GM19468 (cell line): ENCODE data around the gene DYNC2LI1.

Experiments used
- ATAC-seq: cut with Tn5 transposase; IDR thresholded peaks from one replicate; pipeline ENCODE4 v1.9.1; 2021; ENCODE audit warnings: mild to moderate bottlenecking, moderate library complexity, moderate number of reproducible peaks; ENCODE audit not compliant: unreplicated experiment; ENCODE audit errors: extremely low read depth

The DYNC2LI1 gene

DNA sequence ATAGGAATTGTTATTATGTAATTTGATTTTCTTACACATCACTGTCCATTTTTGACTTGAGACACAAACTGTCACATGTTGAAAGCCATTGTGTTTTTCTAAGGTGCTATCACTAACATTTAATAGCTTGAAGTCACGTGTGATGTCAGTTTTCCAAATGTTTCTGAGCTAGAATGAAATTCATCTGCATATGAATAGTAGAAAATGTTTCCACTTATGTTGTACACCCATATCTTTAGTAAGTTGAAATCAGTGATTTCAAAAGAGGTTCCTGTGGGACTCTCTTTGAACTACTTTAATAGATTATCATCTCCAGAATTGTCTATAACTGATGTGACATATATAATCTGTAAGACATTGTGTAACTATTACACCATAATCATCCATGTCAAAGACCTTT is 37.0 kb downstream of the DYNC2LI1 start:
- ATAC-seq: no peak

DNA sequence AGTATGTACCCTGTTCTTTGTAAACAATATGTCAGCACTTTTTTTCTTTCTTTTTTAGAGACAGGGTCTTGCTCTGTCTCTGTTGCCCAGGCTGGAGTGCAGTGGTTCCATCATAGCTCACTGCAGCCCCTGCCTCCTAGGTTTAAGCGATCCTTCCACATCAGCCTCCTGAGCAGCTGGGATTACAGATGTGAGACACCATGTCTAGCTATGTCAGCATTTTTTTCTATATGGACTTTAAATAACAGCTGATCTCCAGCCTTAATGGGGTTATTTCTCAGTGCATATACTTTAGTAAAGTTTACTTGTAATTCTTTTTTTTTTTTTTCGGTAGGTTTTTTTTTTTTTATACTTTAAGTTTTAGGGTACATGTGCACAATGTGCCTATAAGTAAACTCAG is 38.2 kb downstream of the DYNC2LI1 start:
- ATAC-seq: no peak

DNA sequence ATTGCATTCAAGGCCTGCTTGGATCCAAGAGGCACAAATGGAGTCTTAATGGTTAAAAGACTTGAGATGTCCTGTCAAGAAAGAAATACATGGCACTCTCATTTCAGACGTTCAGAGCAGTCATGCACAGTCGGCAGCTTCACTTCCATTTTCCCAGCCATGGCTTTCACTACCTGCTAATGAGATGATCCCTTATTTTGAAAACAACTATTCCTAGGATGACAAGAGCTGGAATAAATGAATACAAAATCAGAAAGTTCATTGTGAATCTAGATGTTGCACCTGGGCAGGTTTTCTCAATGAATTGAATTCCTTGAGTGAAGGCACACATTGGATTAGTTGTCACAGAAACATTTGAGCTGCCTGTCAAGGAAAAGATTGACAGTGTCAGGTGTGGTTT is 39.1 kb downstream of the DYNC2LI1 start:
- no peak for ATAC-seq

DNA sequence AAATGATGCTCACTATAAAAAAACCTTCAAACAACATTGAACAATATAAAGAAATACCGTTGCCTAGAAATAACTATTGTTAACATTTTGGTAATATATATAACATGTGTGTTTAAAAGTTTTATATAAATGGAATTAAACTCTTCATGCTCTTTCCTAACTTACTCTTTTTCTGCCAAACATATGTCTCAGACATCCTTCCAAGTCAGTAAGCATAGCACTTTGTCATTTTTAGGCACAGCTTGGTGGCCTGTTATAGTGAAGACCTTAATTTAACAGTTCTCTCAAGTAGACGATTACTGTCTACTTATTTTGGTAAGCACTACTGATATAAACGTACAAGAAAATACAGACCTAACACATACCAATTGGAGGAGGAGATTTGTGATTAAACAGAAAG is 40.9 kb downstream of the DYNC2LI1 start:
- ATAC-seq: no peak

DNA sequence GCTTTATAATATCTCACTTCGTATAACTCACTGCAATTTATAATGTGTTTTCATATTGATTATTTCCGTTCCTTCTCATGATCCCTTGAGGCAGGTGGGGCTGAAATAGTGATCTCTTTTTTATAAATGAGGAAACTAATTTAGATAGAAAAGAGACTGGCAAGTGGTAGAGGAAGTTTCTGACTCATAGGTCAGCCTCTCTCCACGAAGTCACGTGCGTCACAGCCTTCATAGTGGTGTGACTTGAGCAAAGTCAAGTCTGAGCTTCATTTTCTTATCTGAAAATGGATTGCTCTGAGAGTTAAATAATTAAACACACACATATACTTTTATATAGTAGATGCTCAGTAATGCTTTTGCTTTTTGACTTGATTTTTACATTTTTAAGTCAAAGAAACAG is 44.9 kb downstream of the DYNC2LI1 start:
- no peak for ATAC-seq

DNA sequence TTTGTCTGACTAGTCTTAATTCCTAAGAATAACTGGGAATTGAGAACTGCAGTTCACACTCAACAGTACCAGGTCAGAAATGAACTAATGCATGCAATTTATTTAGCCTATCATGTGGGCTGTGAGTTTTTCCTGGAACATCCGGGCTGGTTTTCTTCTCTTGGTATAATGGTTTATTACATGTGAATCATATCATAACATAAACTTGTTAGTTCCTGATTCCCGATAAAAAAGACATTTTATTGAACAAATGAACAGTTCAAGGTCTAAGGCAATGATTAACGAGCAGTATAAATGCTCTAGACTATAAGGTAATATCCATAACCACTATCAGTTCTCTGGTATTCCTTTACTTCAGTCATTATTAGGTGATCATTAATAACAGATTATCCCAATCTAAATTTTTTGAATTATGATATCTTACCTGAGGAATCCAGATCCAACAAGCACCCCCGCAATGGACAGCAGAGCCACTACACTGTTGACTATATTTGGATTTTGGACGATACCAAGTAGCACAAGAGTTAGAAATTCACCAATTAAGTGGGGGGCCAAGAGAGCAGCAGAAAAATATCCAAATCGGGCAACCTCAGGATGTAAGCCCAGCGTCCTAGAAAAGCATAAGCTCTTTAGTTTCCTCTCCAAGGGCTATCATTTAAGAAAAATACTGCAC is 45.8 kb downstream of the DYNC2LI1 start:
- ATAC-seq: no peak

DNA sequence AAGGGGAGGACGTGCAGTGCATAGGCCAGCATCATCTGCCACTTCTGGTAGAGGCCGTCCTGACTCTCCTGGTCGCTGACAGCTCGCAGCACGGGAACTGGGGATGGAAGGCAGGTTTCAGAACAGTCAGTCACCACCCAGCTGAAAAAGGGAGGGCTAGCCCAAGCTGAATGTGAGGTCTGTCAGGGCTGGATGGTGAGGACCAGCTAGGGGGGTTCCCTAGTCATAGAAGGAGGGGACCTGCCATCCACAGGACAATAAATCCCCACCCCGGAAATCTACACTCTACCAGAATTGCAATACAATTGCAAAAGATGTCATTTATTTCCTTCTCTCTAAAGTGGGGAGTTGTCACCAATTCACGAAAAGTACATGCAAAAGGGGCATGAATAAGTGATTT is 49.0 kb downstream of the DYNC2LI1 start:
- ATAC-seq: no peak

DNA sequence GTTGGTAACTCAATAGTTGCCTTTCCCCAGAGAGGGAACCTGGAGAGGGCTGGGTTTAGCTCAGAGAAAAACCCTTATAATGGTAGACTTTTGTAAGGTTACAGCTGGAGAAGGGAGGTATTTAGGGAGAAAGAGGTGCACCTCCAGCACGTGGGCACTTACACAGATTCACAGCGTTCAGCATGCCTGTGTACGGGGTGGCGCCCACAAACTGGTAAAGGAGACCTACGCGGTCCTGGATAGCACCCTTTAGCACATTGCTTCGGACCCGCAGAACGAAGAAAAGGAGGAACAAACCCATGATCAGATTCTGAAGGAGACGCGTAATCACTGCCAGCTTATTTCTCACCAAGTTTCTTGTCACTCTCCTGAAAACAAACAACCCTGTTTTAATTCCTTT is 49.9 kb downstream of the DYNC2LI1 start:
- ATAC-seq: no peak

DNA sequence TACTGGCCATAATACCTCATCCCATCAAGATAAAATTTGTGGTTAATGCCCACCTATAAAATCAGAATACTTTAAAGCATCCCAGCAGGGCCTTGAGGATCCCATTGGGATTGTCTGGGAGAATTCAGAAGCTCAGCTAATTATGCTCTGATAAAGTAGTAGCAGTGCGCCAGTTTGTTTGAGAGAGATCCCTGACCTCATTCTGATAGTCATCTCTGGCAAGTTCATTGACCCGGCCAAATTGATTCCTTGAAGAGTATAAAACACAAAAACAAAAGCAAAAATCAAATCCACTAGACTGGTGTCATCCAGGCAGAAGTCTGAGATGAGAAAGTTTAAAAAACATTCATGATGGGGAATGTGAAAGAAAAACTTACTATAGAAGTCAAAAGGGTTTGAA is 50.7 kb downstream of the DYNC2LI1 start:
- no peak for ATAC-seq

DNA sequence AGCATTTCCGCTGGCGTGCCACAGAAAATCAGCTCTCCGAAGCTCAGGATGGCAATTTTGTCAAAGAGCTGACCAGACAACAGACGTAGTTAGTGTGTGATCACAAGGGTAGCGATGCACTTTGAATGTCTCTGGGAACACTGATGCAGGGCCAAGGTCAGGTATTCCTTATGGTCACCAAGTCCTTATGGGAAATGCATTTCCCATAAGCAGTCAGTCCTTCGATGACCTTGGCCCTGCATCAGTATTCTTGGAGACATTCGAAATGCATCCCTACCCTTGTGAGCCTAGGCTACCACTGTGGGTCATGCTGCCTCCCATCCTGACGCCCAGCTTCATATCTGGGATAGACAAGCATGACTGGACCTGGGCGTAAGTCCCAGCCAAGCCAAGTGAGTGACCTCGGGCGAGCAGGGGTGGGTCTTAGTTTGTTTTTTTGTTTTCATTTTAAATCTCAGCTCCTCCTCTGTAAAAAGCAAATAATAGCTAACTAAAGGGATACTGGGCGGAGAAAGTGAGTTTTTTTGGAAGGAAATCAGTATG is 51.2 kb downstream of the DYNC2LI1 start:
- ATAC-seq: no peak

DNA sequence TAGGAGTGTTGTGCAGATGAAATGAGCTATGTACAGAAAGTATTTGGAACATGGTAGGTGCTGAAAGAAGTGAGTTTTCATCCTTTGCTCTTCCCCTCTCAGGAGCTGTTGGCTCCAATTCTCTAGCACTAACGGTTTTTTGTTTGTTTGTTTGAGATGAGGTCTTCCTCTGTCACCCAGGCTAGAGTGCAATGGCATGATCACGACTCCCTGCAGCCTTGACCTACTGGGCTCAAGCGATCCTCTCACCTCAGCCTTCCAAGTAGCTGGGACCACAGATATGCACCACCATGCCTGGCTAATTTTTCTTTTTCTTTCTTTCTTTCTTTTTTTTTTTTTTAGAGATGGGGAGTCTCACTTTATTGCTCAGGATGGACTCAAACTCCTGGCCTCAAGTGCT is 52.0 kb downstream of the DYNC2LI1 start:
- ATAC-seq: no peak

DNA sequence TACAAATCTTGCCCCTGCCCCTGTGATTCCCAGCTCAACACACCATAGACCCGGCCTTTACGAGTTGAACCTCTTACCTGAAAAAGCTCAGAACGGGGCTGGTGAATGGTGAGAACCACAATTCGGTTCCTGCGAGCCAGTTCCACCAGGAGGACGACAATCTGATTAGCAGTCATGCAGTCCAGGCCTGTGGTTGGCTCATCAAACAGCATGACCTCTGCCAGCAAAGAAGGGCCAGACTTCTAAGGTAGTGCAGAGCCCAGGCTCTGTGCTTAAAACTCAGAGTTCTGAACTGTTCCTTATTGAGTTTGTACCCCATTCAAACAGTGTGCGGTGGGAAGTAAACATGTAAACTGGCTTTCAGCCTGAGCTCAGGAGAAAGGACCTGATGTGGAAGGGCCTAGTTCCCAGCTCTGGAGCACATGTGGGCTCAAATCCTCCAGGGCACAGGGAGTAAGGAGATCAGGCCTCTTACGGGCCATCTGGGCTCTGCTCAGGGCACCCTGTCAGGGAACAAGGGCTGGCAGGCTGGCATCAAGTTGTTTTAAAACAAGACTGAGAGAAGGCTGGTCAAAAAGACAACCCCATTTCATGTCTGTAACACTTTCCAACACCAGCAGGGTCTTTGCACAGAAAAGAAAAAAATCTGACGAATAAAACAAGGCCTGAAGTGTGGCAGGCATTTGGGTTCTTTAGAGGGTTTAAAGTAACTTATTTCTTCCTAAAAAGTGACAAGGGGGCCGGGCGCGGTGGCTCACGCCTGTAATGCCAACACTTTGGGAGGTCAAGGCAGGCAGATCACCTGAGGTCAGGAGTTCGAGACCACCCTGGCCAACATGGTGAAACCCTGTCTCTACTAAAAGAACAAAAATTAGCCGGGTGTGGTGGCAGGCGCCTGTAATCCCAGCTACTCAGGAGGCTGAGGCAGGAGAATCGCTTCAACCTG is 52.7 kb downstream of the DYNC2LI1 start:
- no peak for ATAC-seq

DNA sequence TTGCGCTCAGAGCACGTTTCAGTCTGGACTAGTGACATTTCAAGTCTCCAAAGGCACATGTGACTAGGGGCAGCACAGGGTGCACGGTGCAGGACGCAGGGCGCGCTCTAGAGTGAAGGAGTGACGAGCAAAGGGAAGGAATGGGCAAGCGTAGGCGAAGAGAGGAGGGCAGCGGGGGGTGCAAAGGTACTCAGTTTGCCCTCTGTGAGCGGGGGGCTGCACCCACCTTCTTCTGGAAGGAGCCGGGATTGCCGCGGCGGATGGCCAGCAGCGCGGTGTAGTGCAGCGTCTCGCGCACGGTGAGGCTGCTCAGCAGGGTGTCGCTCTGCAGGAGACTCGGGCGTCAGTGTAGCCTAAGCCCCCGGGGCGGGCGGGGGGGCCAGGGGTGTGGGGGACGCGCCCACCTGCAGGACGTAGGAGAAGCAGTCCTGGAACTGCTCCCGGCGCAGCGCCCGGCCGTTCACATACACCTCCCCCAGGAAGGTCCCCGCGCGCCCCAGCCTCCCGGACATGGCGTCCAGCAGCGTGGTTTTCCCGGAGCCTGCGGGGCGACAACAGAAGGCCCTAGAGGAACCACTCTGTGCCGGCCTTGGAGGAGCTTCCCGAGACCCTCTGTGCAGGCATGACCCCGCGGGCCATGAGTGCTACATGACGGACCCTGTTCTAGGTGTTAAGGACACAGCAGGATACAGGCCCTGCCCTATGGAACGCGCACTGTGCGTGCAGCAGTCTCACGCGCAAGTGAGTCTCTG is 57.9 kb downstream of the DYNC2LI1 start:
- ATAC-seq: no peak

DNA sequence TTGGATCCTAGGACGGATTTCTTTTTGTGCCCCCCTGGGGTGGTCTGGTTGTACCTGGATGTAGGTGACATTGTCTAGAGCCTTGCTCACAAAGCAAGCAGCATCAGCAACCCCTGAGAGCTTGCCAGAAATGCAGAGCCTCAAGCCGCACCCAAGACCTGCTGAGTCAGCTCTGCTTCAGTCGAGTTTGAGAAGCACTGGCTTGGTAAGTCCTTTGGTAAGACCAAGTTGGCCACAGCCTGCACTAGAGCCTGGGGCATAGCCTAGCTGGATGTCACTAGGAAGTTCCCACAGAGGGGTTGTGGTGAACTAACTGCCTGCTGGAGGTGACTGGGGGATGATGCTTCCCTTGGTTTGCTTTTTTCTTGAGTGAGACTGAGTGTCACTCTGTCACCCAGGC is 58.6 kb downstream of the DYNC2LI1 start:
- ATAC-seq: no peak

DNA sequence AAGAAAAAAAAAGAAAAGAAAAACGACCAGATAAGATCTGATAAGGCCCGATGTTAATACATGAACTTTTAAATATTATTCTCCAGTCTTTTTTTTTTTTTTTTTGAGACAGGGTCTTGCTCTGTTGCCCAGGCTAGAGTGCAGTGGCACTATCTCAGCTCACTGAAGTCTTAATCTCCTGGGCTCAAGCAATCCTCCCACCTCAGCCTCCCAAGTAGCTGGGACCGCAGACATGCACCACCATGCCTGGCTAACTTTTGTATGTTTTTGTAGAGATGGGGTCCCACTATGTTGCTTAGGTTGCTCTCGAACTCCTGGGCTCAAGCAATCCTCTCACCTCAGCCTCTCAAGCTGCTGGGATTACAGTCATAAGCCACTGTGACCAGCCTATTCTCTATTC is 63.2 kb downstream of the DYNC2LI1 start:
- ATAC-seq: no peak

DNA sequence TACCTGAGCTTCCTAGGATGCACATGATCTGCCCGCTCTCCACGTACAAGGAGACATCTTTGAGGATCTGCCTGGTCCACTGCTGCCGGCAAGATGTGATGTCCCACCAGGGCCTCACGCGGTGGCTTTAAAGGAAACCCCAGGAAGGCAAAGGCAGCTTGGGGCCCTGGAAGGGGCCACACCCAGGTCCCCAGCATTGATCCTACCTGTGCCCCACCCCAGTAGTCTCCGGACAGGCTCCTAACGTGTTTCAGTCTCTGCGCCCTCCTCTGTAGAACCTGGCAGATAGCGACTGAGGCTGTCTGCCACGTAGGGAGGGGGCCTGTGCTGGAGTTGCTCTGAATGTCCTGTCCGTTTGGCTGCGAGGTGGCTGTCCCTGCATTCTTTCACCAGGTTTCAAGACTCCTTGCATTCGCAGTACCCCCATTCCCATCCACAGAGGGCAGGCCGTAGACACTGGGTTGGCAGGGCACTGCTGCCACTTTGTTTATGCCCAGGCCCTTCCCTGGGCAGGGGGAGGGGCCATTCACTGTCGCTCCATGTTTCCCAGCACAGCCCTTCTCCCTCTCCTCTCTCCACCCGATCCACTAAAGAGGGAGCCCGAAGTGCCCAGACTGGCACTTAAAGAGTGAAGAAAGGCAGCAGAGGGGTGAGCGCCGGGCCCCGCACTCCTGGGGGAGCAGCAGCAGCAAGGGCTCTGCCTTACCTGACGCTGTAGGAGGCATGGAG is 64.2 kb downstream of the DYNC2LI1 start:
- no peak for ATAC-seq

DNA sequence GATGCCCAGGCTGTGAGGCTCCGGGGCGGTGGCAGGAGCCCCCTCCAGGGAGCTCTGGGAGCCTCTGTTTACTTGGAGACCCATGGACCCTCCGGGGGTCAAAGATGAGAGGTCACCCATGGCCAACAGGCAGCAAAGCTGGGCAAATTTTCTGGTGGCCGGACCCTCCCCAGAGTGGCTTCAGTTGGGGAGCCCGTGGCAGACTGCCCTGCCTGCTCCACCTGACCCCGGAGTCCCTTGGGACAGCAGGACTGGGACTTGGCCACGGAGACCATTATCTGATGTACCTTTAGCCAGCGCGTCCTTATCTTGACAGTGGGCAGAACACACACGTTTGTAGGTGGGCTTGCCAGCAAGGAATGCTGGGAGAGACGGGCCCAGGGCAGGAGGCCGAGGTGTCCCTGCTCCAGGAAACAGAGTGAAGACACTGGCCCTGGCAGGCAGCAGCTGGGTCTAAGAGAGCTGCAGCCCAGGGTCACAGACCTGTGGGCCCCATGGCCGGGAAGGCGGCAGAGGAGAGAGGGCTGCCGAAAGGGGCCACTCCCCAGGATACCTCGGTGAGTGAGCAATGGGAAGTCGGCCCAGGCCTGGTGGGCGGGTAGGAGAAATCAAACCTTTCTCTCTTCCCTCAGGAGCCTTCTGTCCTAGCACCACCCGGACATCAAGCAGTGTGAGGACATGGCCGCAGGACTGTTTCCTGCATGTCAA is 64.9 kb downstream of the DYNC2LI1 start, which contains the start of the genes ABCG5 and ABCG8:
TSS of gene ABCG5 (minus strand) at position 280 of the 708 bp plus-strand sequence. CDS start at position 120, 160 bp downstream.
TSS of gene ABCG8 (plus strand) at position 412 of the 708 bp plus-strand sequence. CDS start at position 495, 83 bp downstream.
- no peak for ATAC-seq

DNA sequence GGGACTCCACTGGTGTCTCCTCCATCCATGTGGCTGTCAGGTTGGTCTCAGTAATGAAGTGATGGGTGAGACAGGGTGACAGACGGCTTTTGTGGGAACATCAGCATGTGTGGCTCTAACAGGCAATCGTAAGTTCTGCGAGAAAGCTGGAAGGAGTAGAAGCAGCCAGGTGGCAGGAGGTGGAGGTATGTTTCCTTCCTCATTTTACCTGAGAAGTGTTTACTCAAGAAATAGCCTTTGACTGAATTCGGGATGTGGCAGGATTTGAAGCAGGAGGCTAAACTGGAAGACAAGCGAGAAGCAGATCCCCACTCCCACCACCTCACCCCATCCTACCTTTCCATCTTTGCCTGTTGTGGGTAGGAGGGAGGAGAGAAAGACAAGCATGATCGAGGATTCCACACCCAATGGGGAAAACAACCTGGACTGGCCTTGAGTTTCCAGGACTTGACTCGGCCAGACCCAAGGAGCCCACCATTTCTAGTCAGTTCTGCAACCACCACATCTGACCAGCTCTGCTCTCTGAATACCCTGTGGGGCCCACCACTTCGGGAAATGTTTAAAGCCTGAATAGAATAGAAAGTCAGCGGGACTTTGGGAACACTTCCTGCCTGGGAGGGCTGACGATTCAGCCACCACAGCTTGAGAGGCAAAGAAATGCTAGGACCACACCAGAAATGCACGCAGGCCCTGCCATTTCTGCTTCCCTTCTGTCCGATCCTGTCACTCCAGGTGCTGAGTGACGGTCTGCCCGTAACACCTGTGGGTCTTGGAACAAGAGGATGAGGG is 66.1 kb downstream of the DYNC2LI1 start:
- no peak for ATAC-seq
